Activated naive CD4-positive, alpha-beta T cell (primary cell): ENCODE measurements around the gene FAHD2A.
"Not testable (repeated sequence)": the region's sequence is repeated elsewhere in the genome, so short reads cannot be mapped to it uniquely, and the experiment has no call there.

Experiments used
- DNase-seq, 4 experiments: peaks; one replicate each; lab custom pipeline; 2025; lab: John Stamatoyannopoulos, UW

FAHD2A gene

GRCh38 chr2:95435162-95435871, 32.8 kb downstream of the FAHD2A start:
- not testable (repeated sequence) for DNase-seq

GRCh38 chr2:95435872-95436209, 33.3 kb downstream of the FAHD2A start:
- not testable (repeated sequence) for DNase-seq

GRCh38 chr2:95442474-95443099, 40.1 kb downstream of the FAHD2A start:
- DNase-seq, result not testable (repeated sequence)

- not testable (repeated sequence) for DNase-seq
Measured at GRCh38 chr2:95445317-95445716, 42.8 kb downstream of the FAHD2A start.

- DNase-seq, result not testable (repeated sequence)
Measured at GRCh38 chr2:95463292-95463691, 60.8 kb downstream of the FAHD2A start.
